Prostate gland (tissue), 2 donors: ENCODE measurements around the gene ERN1. TPM values are rescaled to one million over a fixed set of nuclear protein-coding genes. Genes with fewer than 3 reads are reported as not detected.

Experiments
- DNase-seq: peaks from one replicate; pipeline ENCODE4 v3.0.0-alpha.2; 2019; ENCODE audit warnings: low spot score
- H3K27ac ChIP-seq, 2 donors: fragments of 200-600 bp; sonication (generic); 2 replicates each; pipeline ENCODE4 v1.5.1; 2017 to 2019
- H3K27me3 ChIP-seq: fragments of 200-600 bp; sonication (generic); replicated peaks from 2 replicates; pipeline ENCODE4 v1.5.1; 2019; ENCODE audit not compliant: insufficient read depth
- H3K36me3 ChIP-seq, 2 donors: fragments of 200-600 bp; sonication (generic); 1 replicate in 1 of 2; 2 replicates in 1 of 2; pipeline versions ENCODE4 v1.5.1 to v1.8.1; 2017 to 2019
- H3K4me1 ChIP-seq: fragments of 200-600 bp; sonication (generic); replicated peaks from 2 replicates; pipeline ENCODE4 v1.5.1; 2019
- H3K4me3 ChIP-seq, 2 donors: fragments of 200-600 bp; sonication (generic); 2 replicates each; pipeline ENCODE4 v1.5.1; 2017 to 2019
- H3K9me3 ChIP-seq: fragments of 200-600 bp; sonication (generic); 2 replicates; pipeline ENCODE4 v1.5.1; 2017
- POLR2A ChIP-seq: fragments of 450-650 bp; IDR thresholded peaks from one replicate; pipeline ENCODE4 v1.6.1; 2016; ENCODE audit warnings: antibody characterized with exemption, mild to moderate bottlenecking
- POLR2AphosphoS5 ChIP-seq: sonication (generic); formaldehyde crosslinking; IDR thresholded peaks from one replicate; pipeline ENCODE4 v1.6.1; 2017; ENCODE audit warnings: antibody characterized with exemption
- WGBS: methylation state at CpG from one replicate; pipeline ENCODE4 v1.1.5; 2018; 5-methylcytosine and 5-hydroxymethylcytosine counted together
- intact Hi-C: fragments of 100-400 bp; cut with DNase I; formaldehyde crosslinking; loops from one replicate; pipeline ENCODE4 v1.14.2; 2022
- total RNA-seq, 2 donors: library from RNA; depleted of rRNA; stranded (reverse); fragments of >200 nt; gene quantifications; one replicate each; pipeline ENCODE4 v1.1.0, GENCODE V29; 2016
- TF ChIP-seq, protein P1 (sequence below), 4 experiments: fragments of 200-600 bp in 2 of 4; fragments of 450-650 bp in 2 of 4; sonication (generic) in 2 of 4; IDR thresholded peaks; 1 replicate in 3 of 4; 2 replicates in 1 of 4; pipeline ENCODE4 v1.5.1; 2016 to 2019; ENCODE audit warnings: antibody characterized with exemption in 4 of 4, mild to moderate bottlenecking in 2 of 4, moderate library complexity in 2 of 4

ERN1 gene
- total RNA-seq, 2 donors from 2014 or later: 14.4 to 21.4 TPM

DNA sequence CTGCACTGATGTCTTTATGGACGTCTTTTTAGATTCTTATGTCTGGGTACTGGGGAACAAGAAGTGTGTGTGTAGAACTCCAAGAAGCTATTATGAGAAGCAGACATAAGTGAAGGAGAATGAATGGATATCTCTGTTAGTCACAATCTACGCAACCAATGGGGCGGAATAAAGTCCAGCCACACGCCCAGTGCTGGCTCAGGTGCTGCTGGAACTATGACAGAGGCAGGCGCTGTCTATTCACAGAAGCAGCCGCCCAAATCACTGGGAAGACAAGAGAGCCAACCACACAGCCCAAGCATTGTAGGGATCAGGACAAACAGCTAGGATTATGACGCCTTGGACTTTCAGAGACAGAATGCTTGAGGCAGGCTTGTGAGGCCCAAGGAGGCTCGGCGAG is 65.6 kb downstream of the ERN1 start:
- Histone ChIP-seq H3K27ac (peak overlapping the region; percentile 63 to 71), H3K9me3 (no peaks in the 10 kb centered on the region), H3K36me3 (peaks cover 0 to 4% of the 10 kb centered on the region in 2 donors), H3K4me1 (peaks cover 7% of the 10 kb centered on the region), H3K27me3 (no peaks in the 10 kb centered on the region), H3K4me3 (no peak overlapping the region)
- 61% methylated on average over 9 of the region's 9 CpGs for WGBS
- intact Hi-C loops: loop anchor here (5.0 kb wide), 1 partner anchor 218 kb away; no protein-coding TSS in a partner anchor
- TF ChIP-seq POLR2A: peak; percentile 17
- peak; percentile 4 for TF ChIP-seq POLR2AphosphoS5
- TF ChIP-seq, protein P1, sequence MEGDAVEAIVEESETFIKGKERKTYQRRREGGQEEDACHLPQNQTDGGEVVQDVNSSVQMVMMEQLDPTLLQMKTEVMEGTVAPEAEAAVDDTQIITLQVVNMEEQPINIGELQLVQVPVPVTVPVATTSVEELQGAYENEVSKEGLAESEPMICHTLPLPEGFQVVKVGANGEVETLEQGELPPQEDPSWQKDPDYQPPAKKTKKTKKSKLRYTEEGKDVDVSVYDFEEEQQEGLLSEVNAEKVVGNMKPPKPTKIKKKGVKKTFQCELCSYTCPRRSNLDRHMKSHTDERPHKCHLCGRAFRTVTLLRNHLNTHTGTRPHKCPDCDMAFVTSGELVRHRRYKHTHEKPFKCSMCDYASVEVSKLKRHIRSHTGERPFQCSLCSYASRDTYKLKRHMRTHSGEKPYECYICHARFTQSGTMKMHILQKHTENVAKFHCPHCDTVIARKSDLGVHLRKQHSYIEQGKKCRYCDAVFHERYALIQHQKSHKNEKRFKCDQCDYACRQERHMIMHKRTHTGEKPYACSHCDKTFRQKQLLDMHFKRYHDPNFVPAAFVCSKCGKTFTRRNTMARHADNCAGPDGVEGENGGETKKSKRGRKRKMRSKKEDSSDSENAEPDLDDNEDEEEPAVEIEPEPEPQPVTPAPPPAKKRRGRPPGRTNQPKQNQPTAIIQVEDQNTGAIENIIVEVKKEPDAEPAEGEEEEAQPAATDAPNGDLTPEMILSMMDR (IDR thresholded peaks at IDR 0.05): no peak
- peak; percentile 66 for DNase-seq

DNA sequence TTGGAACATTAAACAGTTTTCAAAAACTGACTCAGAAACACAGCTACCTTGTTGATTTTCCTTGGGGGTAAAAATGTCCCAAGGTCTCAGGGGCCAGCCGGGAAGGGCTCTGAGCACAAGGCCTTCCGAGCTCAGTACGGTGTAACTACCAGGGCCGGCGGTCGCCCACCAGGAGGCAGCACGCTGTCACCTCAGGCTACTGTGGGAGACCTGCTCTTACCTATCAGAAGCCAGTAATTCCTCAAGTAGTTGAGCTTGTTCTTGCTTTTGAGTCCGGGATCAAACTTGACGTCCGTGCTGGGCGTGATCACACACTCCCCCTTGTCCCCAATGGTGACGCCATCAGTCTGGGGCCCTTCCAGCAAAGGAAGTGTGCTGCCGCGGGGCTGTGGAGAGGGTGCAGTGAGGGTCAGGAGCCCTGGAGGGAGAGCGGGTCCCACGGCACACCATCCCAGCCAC is 66.1 kb downstream of the ERN1 start:
- TF ChIP-seq, protein P1 (IDR thresholded peaks at IDR 0.05): peak; percentile 53 to 89 (median 84)
- peak; percentile 69 for TF ChIP-seq POLR2AphosphoS5
- TF ChIP-seq POLR2A: no peak
- H3K9me3 ChIP-seq: no peaks in the 10 kb centered on the region
- no peaks in the 10 kb centered on the region for H3K36me3 ChIP-seq
- no peaks in the 10 kb centered on the region for H3K27me3 ChIP-seq
- 45% methylated on average over 16 of the region's 16 CpGs for WGBS
- H3K4me1 ChIP-seq: peaks cover 7% of the 10 kb centered on the region
- H3K27ac ChIP-seq: peak overlapping the region; percentile 63 to 71
- no peak overlapping the region for H3K4me3 ChIP-seq
- intact Hi-C loops: loop anchor here (2.0 to 5.0 kb wide), 2 partner anchors 69 to 219 kb away; no protein-coding TSS in a partner anchor
- peak; percentile 78 for DNase-seq

DNA sequence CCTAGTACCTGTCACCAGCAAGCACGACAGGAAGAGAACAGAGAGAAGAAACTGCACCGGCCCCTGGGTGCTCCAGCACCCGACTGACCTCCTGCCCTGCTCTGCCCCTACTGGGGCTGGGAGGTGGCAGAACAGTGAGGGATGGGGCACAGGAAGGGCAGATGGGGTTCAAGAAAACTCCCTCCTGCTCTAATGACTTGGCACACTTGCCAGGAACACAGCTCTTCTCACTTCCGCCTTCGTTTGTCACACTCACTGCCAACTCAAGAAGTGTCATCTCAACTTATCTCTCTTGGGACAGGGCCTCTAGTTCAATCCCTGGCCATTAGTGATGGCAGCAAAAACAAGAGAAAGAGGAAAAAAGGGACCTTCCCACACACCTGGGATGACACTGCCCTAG is 66.9 kb downstream of the ERN1 start:
- intact Hi-C loops: loop anchor here (2.0 to 5.0 kb wide), 2 partner anchors 70 to 219 kb away; no protein-coding TSS in a partner anchor
- Histone ChIP-seq H3K36me3 (no peaks in the 10 kb centered on the region), H3K27me3 (no peaks in the 10 kb centered on the region), H3K4me3 (no peak overlapping the region), H3K9me3 (no peaks in the 10 kb centered on the region), H3K27ac (peak overlapping the region in 1 of 2 donors; percentile 0), H3K4me1 (peaks cover 7% of the 10 kb centered on the region)
- no peak for TF ChIP-seq POLR2A
- no peak for TF ChIP-seq POLR2AphosphoS5
- TF ChIP-seq, protein P1 (IDR thresholded peaks at IDR 0.05): no peak
- no peak for DNase-seq
- WGBS: 94% methylated on average over 5 of the region's 5 CpGs

DNA sequence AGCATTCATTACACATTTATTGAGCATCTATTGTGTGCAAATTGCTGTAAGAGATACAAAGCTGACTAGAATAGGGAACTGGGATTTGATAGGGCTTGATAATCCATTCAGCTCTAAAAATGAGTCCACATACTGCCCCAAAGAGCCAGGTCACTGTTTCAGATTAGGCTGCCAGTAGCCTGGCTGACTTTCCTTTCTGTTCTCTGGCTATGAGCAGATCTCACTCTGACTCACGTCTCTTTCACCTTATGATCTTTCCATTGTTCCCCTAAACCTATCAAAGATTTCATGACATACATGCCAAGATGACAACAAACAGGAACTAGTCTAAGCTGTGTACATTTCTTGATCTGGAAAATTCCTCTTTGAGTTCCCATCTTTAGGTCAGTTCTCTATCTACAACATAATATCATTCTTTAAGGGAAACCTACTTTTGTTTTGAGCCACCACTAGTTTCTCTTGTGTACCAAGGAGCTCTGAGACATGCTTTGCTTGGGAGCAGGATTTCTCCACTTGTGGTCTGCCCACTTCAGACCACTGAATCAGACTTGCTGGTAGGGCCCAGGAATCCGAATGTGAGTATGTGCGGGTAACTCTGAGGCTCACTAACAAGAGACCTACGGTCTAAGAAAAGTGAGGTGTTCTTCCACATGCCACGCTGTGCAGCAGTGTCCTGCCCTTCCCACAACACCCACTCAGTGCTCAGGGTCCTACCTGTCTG is 68.6 kb downstream of the ERN1 start:
- no peak for TF ChIP-seq POLR2AphosphoS5
- H3K27me3 ChIP-seq: no peaks in the 10 kb centered on the region
- 87% methylated on average over 5 of the region's 5 CpGs for whole genome bisulfite sequencing
- no peak overlapping the region for H3K27ac ChIP-seq
- peaks cover 7% of the 10 kb centered on the region for H3K4me1 ChIP-seq
- DNase-seq: no peak
- H3K9me3 ChIP-seq: no peaks in the 10 kb centered on the region
- no peaks in the 10 kb centered on the region for H3K36me3 ChIP-seq
- intact Hi-C loops: loop anchor here (5.0 kb wide), 1 partner anchor 221 kb away; no protein-coding TSS in a partner anchor
- no peak overlapping the region for H3K4me3 ChIP-seq

DNA sequence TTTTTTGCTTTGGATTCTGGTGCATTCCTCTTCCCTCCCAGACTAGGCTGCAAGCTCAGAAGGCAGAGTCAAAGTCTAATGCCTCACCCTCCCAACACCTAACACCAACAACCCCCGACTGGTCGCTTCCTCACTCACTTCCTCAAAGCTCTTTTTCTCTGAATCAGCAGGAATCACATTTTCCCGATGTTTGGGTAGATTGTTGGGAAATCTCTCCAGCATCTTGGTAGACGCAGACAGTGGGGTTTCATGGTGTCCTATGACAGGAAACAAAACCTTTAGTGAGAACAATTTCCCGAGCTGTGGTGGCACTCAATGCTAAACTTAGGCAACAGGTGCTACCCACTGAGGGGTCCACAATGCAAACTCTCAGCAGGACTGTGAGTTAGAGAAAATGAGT is 69.6 kb downstream of the ERN1 start:
- H3K27ac ChIP-seq: no peak overlapping the region
- H3K27me3 ChIP-seq: no peaks in the 10 kb centered on the region
- no peak for DNase-seq
- H3K9me3 ChIP-seq: no peaks in the 10 kb centered on the region
- WGBS: 81% methylated on average over 5 of the region's 5 CpGs
- H3K4me1 ChIP-seq: peaks cover 7% of the 10 kb centered on the region
- no peaks in the 10 kb centered on the region for H3K36me3 ChIP-seq
- H3K4me3 ChIP-seq: no peak overlapping the region
- TF ChIP-seq POLR2AphosphoS5 (no peak), POLR2A (no peak)
- TF ChIP-seq, protein P1 (IDR thresholded peaks at IDR 0.05): no peak
- intact Hi-C loops: loop anchor here (5.0 kb wide), 1 partner anchor 222 kb away; no protein-coding TSS in a partner anchor
